HepG2 (cell line): ENCODE data around the gene RBM18. TPM values are rescaled to one million over a fixed set of nuclear protein-coding genes. Genes with fewer than 3 reads are reported as not detected.
A peak's percentile ranks its signal among the peaks of the same experiment; 100 is the strongest.

Source experiments
- AKAP8 ChIP-seq: sonication (generic); formaldehyde crosslinking; IDR thresholded peaks from 2 replicates; pipeline ENCODE4 v1.5.1; 2020; ENCODE audit warnings: mild to moderate bottlenecking, missing genetic modification reagents
- DRAP1 ChIP-seq: IDR thresholded peaks from 2 replicates; pipeline ENCODE4 v1.6.1; 2016; ENCODE audit warnings: missing genetic modification reagents, missing compliant biosample characterization
- FIP1L1 ChIP-seq: fragments of 200-400 bp; formaldehyde crosslinking; IDR thresholded peaks from 2 replicates; pipeline ENCODE4 v1.6.1; 2018; ENCODE audit warnings: low read depth, mild to moderate bottlenecking, low read length, moderate library complexity, borderline replicate concordance; ENCODE audit not compliant: insufficient read depth
- GTF2F1 ChIP-seq: fragments of 150-350 bp; IDR thresholded peaks from 2 replicates; pipeline ENCODE4 v1.6.1; 2014; ENCODE audit warnings: low read length
- HOMEZ ChIP-seq: IDR thresholded peaks from 2 replicates; pipeline ENCODE4 v1.6.1; 2016; ENCODE audit warnings: low read depth
- KMT2B ChIP-seq: IDR thresholded peaks from 2 replicates; pipeline ENCODE4 v1.6.1; 2016; ENCODE audit warnings: missing genetic modification reagents, missing compliant biosample characterization
- MATR3 ChIP-seq: sonication (generic); formaldehyde crosslinking; IDR thresholded peaks from 2 replicates; pipeline ENCODE4 v1.4.0; 2020; ENCODE audit warnings: missing genetic modification reagents
- MEF2D ChIP-seq: sonication (generic); formaldehyde crosslinking; IDR thresholded peaks from 2 replicates; pipeline ENCODE4 v1.5.1; 2020; ENCODE audit warnings: mild to moderate bottlenecking, missing genetic modification reagents
- MIER2 ChIP-seq: IDR thresholded peaks from 2 replicates; pipeline ENCODE4 v1.6.1; 2016; ENCODE audit warnings: missing biosample characterization, missing genetic modification reagents
- PATZ1 ChIP-seq: sonication (generic); formaldehyde crosslinking; IDR thresholded peaks from 2 replicates; pipeline ENCODE4 v1.4.0; 2020; ENCODE audit warnings: missing genetic modification reagents
- PLRG1 ChIP-seq: fragments of 450-650 bp; conservative IDR thresholded peaks from 2 replicates; pipeline ENCODE4 v1.6.1; 2016
- SMAD9 ChIP-seq: sonication (generic); formaldehyde crosslinking; IDR thresholded peaks from 2 replicates; pipeline ENCODE4 v1.5.1; 2020; ENCODE audit warnings: mild to moderate bottlenecking, missing genetic modification reagents
- XRCC5 ChIP-seq: fragments of 200-400 bp; formaldehyde crosslinking; optimal IDR thresholded peaks from 2 replicates; pipeline ENCODE3; 2017; ENCODE audit warnings: mild to moderate bottlenecking, low read length
- ZBTB8A ChIP-seq: sonication (generic); formaldehyde crosslinking; IDR thresholded peaks from 2 replicates; pipeline ENCODE4 v1.4.0; 2020; ENCODE audit warnings: mild to moderate bottlenecking, low read depth, missing genetic modification reagents, borderline replicate concordance
- ZNF101 ChIP-seq: sonication (generic); formaldehyde crosslinking; IDR thresholded peaks from 2 replicates; pipeline ENCODE4 v1.4.0; 2020; ENCODE audit warnings: mild to moderate bottlenecking, low read depth, missing genetic modification reagents, borderline replicate concordance
- ZNF138 ChIP-seq: sonication (generic); formaldehyde crosslinking; IDR thresholded peaks from 2 replicates; pipeline ENCODE4 v1.5.0; 2020; ENCODE audit warnings: mild to moderate bottlenecking, low read depth, missing genetic modification reagents
- ZNF225 ChIP-seq: sonication (generic); formaldehyde crosslinking; IDR thresholded peaks from 2 replicates; pipeline ENCODE4 v1.4.0; 2020; ENCODE audit warnings: mild to moderate bottlenecking, missing genetic modification reagents
- ZNF253 ChIP-seq: sonication (generic); formaldehyde crosslinking; IDR thresholded peaks from 2 replicates; pipeline ENCODE4 v1.8.0; 2022; ENCODE audit warnings: mild to moderate bottlenecking, missing genetic modification reagents, borderline replicate concordance
- ZNF274 ChIP-seq: sonication (generic); formaldehyde crosslinking; IDR thresholded peaks from 2 replicates; pipeline ENCODE4 v1.5.1; 2020; ENCODE audit warnings: mild to moderate bottlenecking, missing genetic modification reagents
- ZNF333 ChIP-seq: sonication (generic); formaldehyde crosslinking; IDR thresholded peaks from 2 replicates; pipeline ENCODE4 v1.4.0; 2020; ENCODE audit warnings: mild to moderate bottlenecking, missing genetic modification reagents, borderline replicate concordance
- ZNF343 ChIP-seq: sonication (generic); formaldehyde crosslinking; IDR thresholded peaks from 2 replicates; pipeline ENCODE4 v1.4.0; 2020; ENCODE audit warnings: mild to moderate bottlenecking, missing genetic modification reagents
- ZNF496 ChIP-seq: sonication (generic); formaldehyde crosslinking; IDR thresholded peaks from 2 replicates; pipeline ENCODE4 v1.8.1; 2023; ENCODE audit warnings: mild to moderate bottlenecking, moderate library complexity, missing genetic modification reagents; ENCODE audit not compliant: insufficient replicate concordance
- ZNF556 ChIP-seq: sonication (generic); formaldehyde crosslinking; IDR thresholded peaks from 2 replicates; pipeline ENCODE4 v1.4.0; 2020; ENCODE audit warnings: mild to moderate bottlenecking, missing genetic modification reagents, borderline replicate concordance
- ZNF570 ChIP-seq: sonication (generic); formaldehyde crosslinking; IDR thresholded peaks from 2 replicates; pipeline ENCODE4 v1.4.0; 2020; ENCODE audit warnings: mild to moderate bottlenecking, missing genetic modification reagents, borderline replicate concordance
- ZNF605 ChIP-seq: sonication (generic); formaldehyde crosslinking; IDR thresholded peaks from 2 replicates; pipeline ENCODE4 v1.8.0; 2022; ENCODE audit warnings: mild to moderate bottlenecking, missing genetic modification reagents
- ZNF776 ChIP-seq: sonication (generic); formaldehyde crosslinking; IDR thresholded peaks from 2 replicates; pipeline ENCODE4 v1.4.0; 2020; ENCODE audit warnings: mild to moderate bottlenecking, missing genetic modification reagents
- ZNF878 ChIP-seq: sonication (generic); formaldehyde crosslinking; IDR thresholded peaks from 2 replicates; pipeline ENCODE4 v1.8.1; 2023; ENCODE audit warnings: mild to moderate bottlenecking, missing genetic modification reagents, moderate library complexity
- ZSCAN29 ChIP-seq: sonication (generic); formaldehyde crosslinking; conservative IDR thresholded peaks from 2 replicates; pipeline ENCODE4 v1.4.0; 2020; ENCODE audit warnings: mild to moderate bottlenecking, missing genetic modification reagents
- polyA plus RNA-seq, 8 experiments: library from polyadenylated mRNA; depleted of rRNA in 3 of 8; stranded (reverse) in 7 of 8; unstranded in 1 of 8; fragments of >200 nt; fragmentation: Illumina TruSeq in 4 of 8; extraction: Trizol in 4 of 8; gene quantifications; 2 replicates each; pipeline versions ENCODE4 v1.2.1 to v1.2.3, GENCODE V29; 2011 to 2016; ENCODE audit warnings: low read depth in 4 of 8, missing spikeins in 1 of 8, mixed read lengths in 1 of 8; ENCODE audit not compliant: insufficient read depth in 1 of 8
- total RNA-seq, 5 experiments: library from RNA; depleted of rRNA; stranded (reverse); fragments of >200 nt; fragmentation: Illumina TruSeq; extraction: Trizol; gene quantifications; 2 replicates each; pipeline ENCODE4 v1.2.3, GENCODE V29; 2016; ENCODE audit warnings: low read depth in 1 of 5

RBM18 gene
- total and polyA plus RNA-seq, 2 of the 13 experiments (the other 11 are each of a cell fraction or from before 2014, with no cell fraction given): 12.6 to 16.6 TPM

- no peak for TF ChIP-seq ZNF101 (CRISPR knock-in tag)
- peak; percentile 98 for TF ChIP-seq ZNF605 (CRISPR knock-in tag)
- peak; percentile 87 for TF ChIP-seq ZNF343 (CRISPR knock-in tag)
- peak; percentile 97 for TF ChIP-seq ZSCAN29
- TF ChIP-seq ZNF138: peak; percentile 97; the same call in 1 of the 2 replicates
- peak; percentile 87; the same call in 1 of the 2 replicates for TF ChIP-seq ZNF556
- TF ChIP-seq ZNF225 (CRISPR knock-in tag): peak; percentile 97
- no peak for TF ChIP-seq PLRG1
- no peak for TF ChIP-seq MATR3
- TF ChIP-seq MIER2 (CRISPR knock-in tag): no peak
- TF ChIP-seq FIP1L1: no peak
- TF ChIP-seq ZNF776 (CRISPR knock-in tag): peak; percentile 99
- peak; percentile 99 for TF ChIP-seq KMT2B (CRISPR knock-in tag)
- peak; percentile 50; the same call in 1 of the 2 replicates for TF ChIP-seq ZNF333
- TF ChIP-seq ZNF570: peak; percentile 94; the same call in 1 of the 2 replicates
- peak; percentile 71 for TF ChIP-seq XRCC5
- peak; percentile 93 for TF ChIP-seq MEF2D (CRISPR knock-in tag)
- peak; percentile 97 for TF ChIP-seq ZNF274 (CRISPR knock-in tag)
- TF ChIP-seq ZNF253 (CRISPR knock-in tag): 0 out of 2 replicates have a peak, but pooled peaks have one; percentile 80
- TF ChIP-seq SMAD9 (CRISPR knock-in tag): peak; percentile 88; the same call in 1 of the 2 replicates
- peak; percentile 45; the same call in 1 of the 2 replicates for TF ChIP-seq HOMEZ (CRISPR knock-in tag)
- no peak for TF ChIP-seq ZNF496 (CRISPR knock-in tag)
- 0 out of 2 replicates have a peak, but pooled peaks have one; percentile 38 for TF ChIP-seq GTF2F1
- TF ChIP-seq ZNF878 (CRISPR knock-in tag): peak; percentile 70; the same call in 1 of the 2 replicates
- TF ChIP-seq DRAP1 (CRISPR knock-in tag): peak; percentile 58; the same call in 1 of the 2 replicates
- TF ChIP-seq PATZ1 (CRISPR knock-in tag): no peak
- peak; percentile 89; the same call in 1 of the 2 replicates for TF ChIP-seq ZBTB8A (CRISPR knock-in tag)
- TF ChIP-seq AKAP8 (CRISPR knock-in tag): peak; percentile 94
Measured at GRCh38 chr9:122264360-122265148, at the start of gene RBM18, which contains the start of gene MRRF (continued).
